GM12878 (cell line): ENCODE measurements around the gene CNN2. TPM values are rescaled to one million over a fixed set of nuclear protein-coding genes. Genes with fewer than 3 reads are reported as not detected.

Experiments used
- ATAC-seq: fragments of 200-7000 bp; cut with Tn5 transposase; 3 replicates; pipeline ENCODE4 v1.9.1; 2020; ENCODE audit warnings: mild to moderate bottlenecking, moderate library complexity
- BruUV-seq: library from RNA; stranded (reverse); fragments of 400-500 nt; replicated peaks from 2 replicates; lab custom pipeline; 2021; lab: Mats Ljungman, UMichigan
- CTCF ChIA-PET: fragments of 300-600 bp; sonication (Branson Sonifier 250); formaldehyde crosslinking; extraction: SDS; loops from one replicate; lab custom pipeline; 2021; ENCODE audit warnings: inconsistent platforms; lab: Yijun Ruan, JAX
- POLR2A ChIA-PET: fragments of 350-600 bp; formaldehyde crosslinking; extraction: SDS; loops from one replicate; lab custom pipeline; 2021; ENCODE audit warnings: inconsistent platforms; lab: Charles Lee
- RAD21 ChIA-PET: fragments of 300-600 bp; sonication (Branson Sonifier 250); formaldehyde crosslinking; loops from one replicate; lab custom pipeline; 2023; ENCODE audit warnings: antibody characterized with exemption; ENCODE audit not compliant: unreplicated experiment; lab: Charles Lee
- SMC1A ChIA-PET: fragments of 300-600 bp; sonication (Branson Sonifier 250); formaldehyde crosslinking; loops from one replicate; lab custom pipeline; 2023; ENCODE audit not compliant: unreplicated experiment, uncharacterized antibody; lab: Charles Lee
- DNase-seq: peaks from one replicate; pipeline ENCODE4 v3.0.0-alpha.2; 2011; ENCODE audit warnings: low read depth, low spot score
- FAIRE-seq: peaks from 3 replicates; lab custom pipeline; 2011; peaks lifted over from hg19 to GRCh38; lab: Jason Lieb, UNC
- H2AFZ ChIP-seq: 2 replicates; pipeline ENCODE4 v1.6.0; 2011; ENCODE audit warnings: low read depth, low read length, control low read depth; ENCODE audit not compliant: control insufficient read depth
- H3K27ac ChIP-seq: 2 replicates; pipeline ENCODE4 v1.5.1; 2011; ENCODE audit warnings: control low read depth; ENCODE audit not compliant: control insufficient read depth, insufficient read depth
- H3K27me3 ChIP-seq, 2 experiments: replicated peaks in 1 of 2; 2 replicates each; pipeline versions ENCODE4 v1.6.0 to v1.6.1; 2011; ENCODE audit warnings: low read length in 1 of 2; ENCODE audit not compliant: control insufficient read depth in 2 of 2, insufficient read depth in 2 of 2
- H3K36me3 ChIP-seq, 2 experiments: 2 replicates each; pipeline ENCODE4 v1.5.1; 2011; ENCODE audit warnings: low read length in 1 of 2; ENCODE audit not compliant: control insufficient read depth in 2 of 2, insufficient read depth in 2 of 2
- H3K4me1 ChIP-seq: 2 replicates; pipeline ENCODE4 v1.6.1; 2011; ENCODE audit warnings: mild to moderate bottlenecking, low read length, moderate library complexity, mixed read lengths; ENCODE audit not compliant: control insufficient read depth, insufficient read depth
- H3K4me2 ChIP-seq: 2 replicates; pipeline ENCODE4 v1.6.0; 2011; ENCODE audit warnings: control low read depth; ENCODE audit not compliant: control insufficient read depth, insufficient read depth
- H3K4me3 ChIP-seq: fragments of 200-600 bp; sonication (generic); 2 replicates; pipeline ENCODE4 v1.5.1; 2016
- H3K79me2 ChIP-seq: 2 replicates; pipeline ENCODE4 v1.6.0; 2011; ENCODE audit warnings: low read length; ENCODE audit not compliant: control insufficient read depth, insufficient read depth
- H3K9ac ChIP-seq: 2 replicates; pipeline ENCODE4 v1.8.0; 2011; ENCODE audit warnings: low read length, control low read depth, mixed read lengths; ENCODE audit not compliant: control insufficient read depth, insufficient read depth
- H3K9me3 ChIP-seq: replicated peaks from 3 replicates; pipeline ENCODE4 v1.5.1; 2011; ENCODE audit warnings: mild to moderate bottlenecking, low read length; ENCODE audit not compliant: control insufficient read depth, insufficient read depth
- H4K20me1 ChIP-seq: 2 replicates; pipeline ENCODE4 v1.6.0; 2011; ENCODE audit not compliant: control insufficient read depth, insufficient read depth
- DPF2 ChIP-seq: fragments of 450-650 bp; IDR thresholded peaks from 2 replicates; pipeline ENCODE4 v1.6.1; 2017; ENCODE audit warnings: mild to moderate bottlenecking
- MYC ChIP-seq: IDR thresholded peaks from 2 replicates; pipeline ENCODE4 v1.6.1; 2011; ENCODE audit warnings: mild to moderate bottlenecking, low read length, moderate library complexity, inconsistent platforms; ENCODE audit not compliant: insufficient read depth, insufficient replicate concordance, insufficient read length, severe bottlenecking
- NFXL1 ChIP-seq: fragments of 450-650 bp; IDR thresholded peaks from 2 replicates; pipeline ENCODE4 v1.6.1; 2017; ENCODE audit warnings: antibody characterized with exemption, mild to moderate bottlenecking, borderline replicate concordance
- NFYA ChIP-seq: IDR thresholded peaks from 2 replicates; pipeline ENCODE4 v1.6.1; 2011; ENCODE audit warnings: low read depth, mild to moderate bottlenecking, low read length, improper control_type of control experiment, borderline replicate concordance
- POLR2A ChIP-seq: IDR thresholded peaks from 2 replicates; pipeline ENCODE4 v1.6.1; 2011; ENCODE audit warnings: low read depth, mild to moderate bottlenecking, low read length
- RUNX3 ChIP-seq: IDR thresholded peaks from 2 replicates; pipeline ENCODE4 v1.6.1; 2012; ENCODE audit warnings: low read length, inconsistent platforms
- SP1 ChIP-seq: IDR thresholded peaks from one replicate; pipeline ENCODE4 v1.6.1; 2011; ENCODE audit warnings: low read depth, low read length
- WGBS: methylation state at CpG from one replicate; pipeline ENCODE4 v1.1.6; 2016; ENCODE audit warnings: low lambda C conversion rate; ENCODE audit not compliant: insufficient replicate concordance, insufficient coverage; ENCODE audit errors: missing lambda C conversion rate; 5-methylcytosine and 5-hydroxymethylcytosine counted together
- in situ Hi-C: fragments of 300-500 bp; cut with MboI; formaldehyde crosslinking; loops from 9 replicates; pipeline ENCODE4 v1.14.3; 2018; ENCODE audit warnings: mixed read lengths
- intact Hi-C: fragments of 100-400 bp; cut with micrococcal nuclease; formaldehyde crosslinking; loops from one replicate; pipeline ENCODE4 v1.14.2; 2022; ENCODE audit not compliant: unreplicated experiment
- polyA plus RNA-seq, 11 experiments: library from polyadenylated mRNA; depleted of rRNA in 4 of 11; unstranded in 6 of 11; stranded (reverse) in 5 of 11; fragments of >200 nt; fragmentation: Nextera tagmentation in 4 of 11; fragmentation: Illumina TruSeq in 1 of 11; extraction: Ambion mirVana in 4 of 11; extraction: Trizol in 1 of 11; gene quantifications; 1 replicate in 1 of 11; 2 replicates in 10 of 11; pipeline versions ENCODE4 v1.2.1 to v1.2.3, GENCODE V29; 2011 to 2016; ENCODE audit warnings: inconsistent platforms in 2 of 11, missing spikeins in 2 of 11, low read depth in 1 of 11
- total RNA-seq, 4 experiments: library from RNA; depleted of rRNA in 3 of 4; stranded (reverse); fragments of >200 nt in 3 of 4; fragmentation: Illumina TruSeq in 1 of 4; extraction: Trizol in 1 of 4; gene quantifications; 2 replicates each; pipeline versions ENCODE4 v1.2.1 to v1.2.3, GENCODE V29; 2013 to 2021

Gene CNN2
- total and polyA plus RNA-seq, 10 of the 15 experiments (the other 5 are each of a cell fraction or from before 2014, with no cell fraction given), result 34.7 to 311 (median 172) TPM

- Histone ChIP-seq H3K9me3 (no peaks in the 10 kb centered on the region), H3K27ac (no peak overlapping the region), H3K27me3 (no peaks in the 10 kb centered on the region), H4K20me1 (no peaks in the 10 kb centered on the region), H3K4me1 (no peaks in the 10 kb centered on the region), H3K79me2 (no peaks in the 10 kb centered on the region; the same call in 1 of the 2 replicates), H3K36me3 (peaks cover 3 to 35% of the 10 kb centered on the region in 2 experiments; a peak in 3 of 4 replicates), H3K4me2 (no peak overlapping the region), H3K4me3 (no peak overlapping the region), H3K9ac (no peak overlapping the region), H2AFZ (no peak overlapping the region)
- in situ Hi-C loops (no loop called here), intact Hi-C loops (no loop called here)
- ATAC-seq (0 out of 3 replicates have a peak, but pooled peaks have one; percentile 9), FAIRE-seq (no peak), DNase-seq (no peak)
- SMC1A ChIA-PET, result no interaction called here
- POLR2A ChIA-PET, result no interaction called here
- 94% methylated on average over 38 of the region's 92 CpGs for WGBS
- TF ChIP-seq NFYA (no peak), DPF2 (no peak), POLR2A (peak; percentile 40), SP1 (no peak), NFXL1 (no peak), RUNX3 (no peak), MYC (no peak)
- BruUV-seq, result TSS peak; percentile 91
- CTCF ChIA-PET, result no interaction called here
- RAD21 ChIA-PET, result no interaction called here
These were observed 17.1 kb upstream of the CNN2 start for GRCh38 chr19:1009041-1009980.
